Prostate gland (tissue), 2 donors: ENCODE measurements around the gene CACNA1I.

Experiments used
- CTCF ChIP-seq, 4 experiments: fragments of 200-600 bp in 2 of 4; fragments of 450-650 bp in 2 of 4; sonication (generic) in 2 of 4; IDR thresholded peaks; 1 replicate in 3 of 4; 2 replicates in 1 of 4; pipeline ENCODE4 v1.5.1; 2016 to 2019; ENCODE audit warnings: antibody characterized with exemption in 4 of 4, mild to moderate bottlenecking in 2 of 4, moderate library complexity in 2 of 4
- POLR2A ChIP-seq: fragments of 450-650 bp; IDR thresholded peaks from one replicate; pipeline ENCODE4 v1.6.1; 2016; ENCODE audit warnings: antibody characterized with exemption, mild to moderate bottlenecking
- POLR2AphosphoS5 ChIP-seq: sonication (generic); formaldehyde crosslinking; IDR thresholded peaks from one replicate; pipeline ENCODE4 v1.6.1; 2017; ENCODE audit warnings: antibody characterized with exemption

GRCh38 chr22:39611360-39611759, 40.8 kb downstream of the CACNA1I start:
- no peak for TF ChIP-seq CTCF (IDR thresholded peaks at IDR 0.05)
- TF ChIP-seq POLR2A: no peak
- TF ChIP-seq POLR2AphosphoS5: no peak
